Left cardiac atrium (tissue), 4 donors: ENCODE data around the gene TRIB2. TPM values are rescaled to one million over a fixed set of nuclear protein-coding genes. Genes with fewer than 3 reads are reported as not detected.

Source experiments
- ATAC-seq, 2 donors: fragments of 200-7000 bp; cut with Tn5 transposase; one replicate each; pipeline ENCODE4 v1.9.1; 2020; ENCODE audit warnings: mild to moderate bottlenecking in 2 of 2, moderate library complexity in 2 of 2
- DNase-seq: peaks from one replicate; pipeline ENCODE4 v3.0.0-alpha.2; 2020
- intact Hi-C, 2 donors: fragments of 100-400 bp; cut with DNase I; formaldehyde crosslinking; loops; one replicate each; pipeline versions ENCODE4 v1.14.1 to v1.15.1; 2022 to 2023
- total RNA-seq, 2 donors: library from RNA; stranded (reverse); fragmentation: NEBNext Ultra II Directional; extraction: Animal tissue kit (Norgen Biotek cat#: 25700); gene quantifications; one replicate each; pipeline ENCODE4 v1.2.1, GENCODE V29; 2021
- donor health status: DM: no; HTN: yes; CAD: no.
- donor health status: DM: no; HTN: yes; CAD: no; lungs with severe emphysema.
- donor health status: DM: yes; HTN: yes; CAD: no.
- donor health status: Dilated cardiomyopathy.

The TRIB2 gene
- total RNA-seq, 2 donors from 2014 or later, result 32.5 to 43.6 TPM

GRCh38 chr2:12764075-12764730, 47.5 kb downstream of the TRIB2 start:
- intact Hi-C loops, result no loop called here
- peak in 1 of 2 donors; percentile 88 for ATAC-seq
- DNase-seq, result peak; percentile 29

GRCh38 chr2:12764849-12765605, 48.3 kb downstream of the TRIB2 start:
- DNase-seq (no peak), ATAC-seq (no peak)
- intact Hi-C loops, result no loop called here

- ATAC-seq (peak in 1 of 2 donors; percentile 14), DNase-seq (no peak)
- intact Hi-C loops, result no loop called here
Measured at GRCh38 chr2:12766421-12766879, 49.7 kb downstream of the TRIB2 start.

DNA sequence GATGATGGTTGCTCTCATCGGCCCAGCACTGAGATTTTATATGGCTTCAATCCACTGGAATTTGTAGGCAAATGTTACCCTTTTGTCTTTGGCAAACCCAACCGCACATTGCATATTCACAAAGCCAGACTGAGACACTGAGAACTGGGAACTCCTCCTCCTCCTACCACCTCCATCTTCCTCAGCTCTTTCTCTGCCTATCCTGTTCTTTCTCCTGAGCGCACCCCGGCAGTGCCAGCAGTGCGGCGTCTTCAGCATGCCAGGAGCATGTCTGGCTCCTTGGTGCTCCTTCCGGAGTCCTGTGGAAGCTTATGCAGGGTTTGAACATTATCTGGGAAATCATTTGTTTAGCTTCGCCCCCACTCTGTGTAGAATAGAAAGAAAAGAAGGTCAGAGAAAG, 50.8 kb downstream of the TRIB2 start:
- DNase-seq (no peak), ATAC-seq (no peak)
- intact Hi-C loops, result no loop called here

- intact Hi-C loops, result no loop called here
- DNase-seq (no peak), ATAC-seq (no peak)
Measured at GRCh38 chr2:12767996-12768624, 51.4 kb downstream of the TRIB2 start.

DNA sequence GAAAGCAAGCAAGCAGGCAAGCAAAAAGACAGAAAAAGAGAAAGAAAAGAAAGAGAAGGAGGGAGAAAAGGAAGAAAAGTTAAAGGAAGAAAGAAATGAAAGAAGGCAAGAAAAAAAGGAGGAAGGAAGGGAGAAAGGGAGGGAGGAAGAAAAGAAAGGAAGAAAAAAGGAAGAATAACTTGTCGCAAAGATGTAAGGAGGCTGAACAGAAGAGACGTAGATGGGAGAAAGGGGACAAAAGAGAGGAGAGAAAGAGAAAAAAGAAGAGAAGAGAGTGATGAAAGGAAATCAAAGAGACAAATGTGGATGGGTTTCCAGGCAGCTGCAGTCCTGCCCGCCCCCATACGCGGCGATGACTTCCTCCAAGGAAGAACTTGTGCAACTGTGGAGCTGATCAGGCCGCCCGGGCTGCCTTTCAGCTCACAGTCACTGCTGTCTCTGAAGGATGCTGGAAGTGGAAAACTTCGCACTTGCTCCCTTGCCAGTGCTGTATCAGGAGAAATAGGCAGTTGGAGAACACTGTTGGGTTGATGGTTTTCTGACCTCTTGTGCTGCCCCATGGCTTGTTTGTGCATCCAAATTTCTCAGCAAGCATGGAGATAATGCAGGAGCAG, 52.9 kb downstream of the TRIB2 start:
- DNase-seq (peak; percentile 79), ATAC-seq (peak; percentile 76 to 83)
- intact Hi-C loops, result no loop called here

DNA sequence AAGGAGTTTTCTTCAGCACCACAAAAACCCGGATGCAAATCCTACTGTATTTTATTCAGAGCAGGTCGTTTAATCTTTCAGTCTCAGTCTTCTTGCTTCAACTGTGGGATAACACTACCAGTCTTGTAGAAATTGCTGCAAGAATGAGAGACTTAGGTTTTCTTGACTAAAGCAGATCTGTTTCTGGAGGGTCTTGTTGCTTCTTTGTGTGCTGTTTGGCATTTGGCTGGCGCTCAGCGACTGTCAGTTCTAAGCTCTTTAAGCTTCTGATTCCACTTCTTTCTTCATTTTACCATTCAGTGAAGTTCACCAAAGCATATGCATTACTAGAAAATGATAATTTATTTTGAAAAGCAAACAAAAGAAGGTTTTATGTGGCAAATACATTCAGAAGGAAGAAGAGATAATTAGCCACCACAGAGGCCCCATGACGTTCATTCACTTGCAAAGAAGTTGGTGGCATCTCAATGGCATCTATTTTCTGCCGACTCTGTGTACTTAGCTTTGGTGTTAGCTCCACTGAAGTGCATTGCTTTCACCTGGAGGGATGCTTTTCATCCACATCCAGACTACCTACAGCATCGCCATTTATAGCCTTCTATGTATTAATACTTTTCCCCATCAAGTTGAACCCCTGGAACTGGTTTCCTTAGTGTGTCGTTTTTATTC, 53.7 kb downstream of the TRIB2 start:
- DNase-seq (no peak), ATAC-seq (no peak)
- intact Hi-C loops, result no loop called here

DNA sequence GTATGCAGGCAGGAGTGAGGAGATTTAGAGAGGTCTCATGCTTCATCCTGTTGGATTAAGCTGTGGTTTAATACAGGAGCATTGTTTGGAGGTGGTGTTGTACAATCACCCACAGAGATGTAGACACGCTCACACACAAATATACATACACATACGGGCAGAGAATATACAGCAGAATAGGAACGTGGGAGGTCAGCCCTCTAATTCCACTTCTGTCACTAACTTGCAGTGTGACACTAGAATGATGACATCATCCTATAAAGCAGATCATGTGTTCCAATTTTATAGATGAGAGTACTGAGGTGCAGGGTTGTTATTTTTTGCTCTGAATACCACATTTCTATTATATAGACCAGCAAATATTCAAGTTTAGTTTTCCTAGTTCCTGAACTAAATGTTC, 54.4 kb downstream of the TRIB2 start:
- intact Hi-C loops, result no loop called here
- DNase-seq, result no peak
- no peak for ATAC-seq

GRCh38 chr2:12773586-12774394, 57.1 kb downstream of the TRIB2 start:
- ATAC-seq (no peak), DNase-seq (no peak)
- intact Hi-C loops, result no loop called here

DNA sequence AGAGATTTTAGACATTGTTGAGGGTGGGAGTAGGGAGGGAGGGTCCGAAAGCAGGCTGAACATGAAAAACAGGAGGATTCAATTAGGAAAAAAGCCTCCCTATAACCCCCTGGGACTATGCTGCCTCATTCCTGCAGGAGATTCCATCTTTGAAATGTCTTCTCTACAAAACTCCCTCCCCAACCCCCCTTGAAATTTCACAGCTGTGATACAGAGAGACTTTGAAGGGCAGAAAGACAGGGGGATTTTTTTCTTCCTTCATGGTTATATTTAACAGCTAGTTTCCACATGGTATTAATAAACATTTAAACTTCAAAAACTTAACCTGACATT, 57.6 kb downstream of the TRIB2 start:
- no peak for ATAC-seq
- intact Hi-C loops, result no loop called here
- DNase-seq, result no peak

- ATAC-seq (no peak), DNase-seq (no peak)
- intact Hi-C loops, result no loop called here
Measured at GRCh38 chr2:12776521-12776961, 59.8 kb downstream of the TRIB2 start.

- DNase-seq, result no peak
- intact Hi-C loops, result no loop called here
- no peak for ATAC-seq
Measured at GRCh38 chr2:12778369-12778768, 61.6 kb downstream of the TRIB2 start.

DNA sequence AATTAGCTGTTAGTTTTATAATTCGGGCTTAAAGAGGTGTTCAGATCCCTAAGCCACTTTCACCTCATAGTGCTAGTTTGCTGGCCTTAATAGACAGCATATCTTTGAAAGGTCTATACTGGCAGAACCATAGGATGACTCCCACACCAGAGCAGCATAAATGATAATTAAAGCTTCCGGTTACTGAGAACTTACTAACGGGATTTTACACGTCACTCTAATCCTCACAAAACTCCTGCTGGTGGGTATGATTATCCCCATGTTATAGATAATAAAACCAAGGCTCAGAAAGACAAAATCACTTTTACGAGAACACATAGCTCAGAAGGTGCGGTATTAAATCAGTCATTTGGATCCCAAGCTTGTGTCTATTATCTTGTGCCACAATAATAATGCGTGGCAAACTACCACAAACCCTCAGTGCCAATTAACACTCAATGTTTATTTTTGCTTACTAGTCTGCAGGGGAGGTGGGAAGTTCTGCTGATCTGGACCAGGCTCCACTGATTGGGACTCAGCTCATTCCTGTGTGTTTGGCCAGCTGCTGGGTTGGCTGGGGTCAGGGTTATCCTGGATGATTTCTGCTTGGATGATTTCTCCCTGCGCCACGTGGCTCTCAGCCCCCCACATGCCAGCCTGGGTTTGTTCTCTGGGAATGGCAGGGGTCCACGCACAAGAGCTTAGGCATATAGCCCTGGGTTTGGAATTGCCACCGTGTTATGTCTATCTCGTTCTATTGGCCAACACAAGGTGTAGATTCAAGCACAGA, 62.3 kb downstream of the TRIB2 start:
- DNase-seq (no peak), ATAC-seq (peak in 1 of 2 donors; percentile 59)
- intact Hi-C loops, result no loop called here

DNA sequence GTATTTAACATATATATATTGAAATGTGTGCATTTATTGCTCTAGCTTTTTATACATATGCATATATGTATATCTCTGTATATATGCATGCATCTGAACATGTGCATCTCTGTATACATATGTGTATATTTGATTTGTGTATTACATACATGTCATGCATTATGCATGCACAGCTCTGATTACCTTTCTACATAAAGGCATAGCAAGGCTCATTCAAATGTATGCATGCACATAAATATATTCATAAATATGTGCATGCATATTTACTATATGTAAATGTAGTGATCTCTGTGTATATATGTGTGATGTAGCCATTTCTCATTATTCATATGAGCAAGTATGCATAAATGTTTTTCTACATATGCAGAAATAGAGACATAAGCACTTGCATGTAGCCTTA, 64.6 kb downstream of the TRIB2 start:
- ATAC-seq (no peak), DNase-seq (no peak)
- intact Hi-C loops, result no loop called here

- peak; percentile 24 for DNase-seq
- ATAC-seq, result peak; percentile 59 to 88
- intact Hi-C loops, result no loop called here
Measured at GRCh38 chr2:12787891-12788801, 71.4 kb downstream of the TRIB2 start.

DNA sequence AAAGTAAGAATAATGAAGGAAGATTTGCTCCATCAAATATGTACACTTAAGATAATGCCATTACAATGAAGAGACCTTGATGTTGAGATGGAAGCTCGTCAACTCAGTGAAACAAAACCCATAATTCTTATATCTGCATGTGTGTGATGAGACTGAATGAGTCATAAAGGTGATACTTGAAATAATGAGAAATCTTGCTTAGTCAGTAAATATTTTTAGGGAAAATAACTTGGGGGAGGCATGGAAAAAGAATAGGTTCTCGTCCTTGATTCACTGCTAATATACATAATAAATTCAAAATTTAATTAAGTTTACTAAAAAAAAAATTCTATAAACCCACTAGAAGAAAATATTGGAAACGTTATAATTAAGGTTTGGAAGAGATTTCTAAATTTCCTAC, 75.2 kb downstream of the TRIB2 start:
- DNase-seq, result no peak
- intact Hi-C loops, result no loop called here

More for the DNA sequence above, 75.2 kb downstream of the TRIB2 start:
- ATAC-seq, result no peak
